Psoas muscle (tissue), 8 donors: ENCODE data around the gene CCDC86. TPM values are rescaled to one million over a fixed set of nuclear protein-coding genes. Genes with fewer than 3 reads are reported as not detected.
A peak's percentile ranks its signal among the peaks of the same experiment; 100 is the strongest.

Experiments used
- ATAC-seq, 4 donors: fragments of 200-7000 bp; cut with Tn5 transposase; one replicate each; pipeline ENCODE4 v1.9.1; 2020; ENCODE audit warnings: moderate library complexity in 3 of 4, mild to moderate bottlenecking in 2 of 4
- DNase-seq, 2 donors: peaks; one replicate each; pipeline ENCODE4 v3.0.0-alpha.2; 2020
- H3K27ac ChIP-seq: fragments of 200-600 bp; one replicate; pipeline ENCODE4 v1.8.0; 2022
- H3K27me3 ChIP-seq, 3 donors: fragments of 200-600 bp in 1 of 3; one replicate each; pipeline versions ENCODE4 v1.6.1 to v1.8.0; 2013 to 2022; ENCODE audit warnings: low read length in 2 of 3, mild to moderate bottlenecking in 2 of 3, moderate library complexity in 1 of 3; ENCODE audit not compliant: insufficient read depth in 3 of 3
- H3K36me3 ChIP-seq, 2 donors: fragments of 200-600 bp in 1 of 2; one replicate each; pipeline versions ENCODE4 v1.6.1 to v1.8.0; 2013 to 2022; ENCODE audit warnings: low read depth in 1 of 2, mild to moderate bottlenecking in 1 of 2, moderate library complexity in 1 of 2; ENCODE audit not compliant: insufficient read depth in 1 of 2
- H3K4me1 ChIP-seq: fragments of 200-600 bp; one replicate; pipeline ENCODE4 v1.8.0; 2022
- H3K4me3 ChIP-seq: fragments of 200-600 bp; one replicate; pipeline ENCODE4 v1.8.0; 2022; ENCODE audit warnings: mild to moderate bottlenecking
- H3K9me3 ChIP-seq: fragments of 200-600 bp; one replicate; pipeline ENCODE4 v1.8.0; 2022
- CTCF ChIP-seq: fragments of 200-600 bp; IDR thresholded peaks from one replicate; pipeline ENCODE4 v1.8.0; 2022; ENCODE audit warnings: antibody characterized with exemption
- WGBS, 3 donors: extraction: QIAGEN DNeasy Blood & Tissue Kit; methylation state at CpG; one replicate each; pipeline versions ENCODE4 v1.1.6 to v1.1.7; 2013; 5-methylcytosine and 5-hydroxymethylcytosine counted together
- intact Hi-C, 2 donors: fragments of 100-400 bp; cut with DNase I; formaldehyde crosslinking; loops; one replicate each; pipeline versions ENCODE4 v1.11.0 to v1.14.2; 2022
- polyA plus RNA-seq, 3 donors: library from polyadenylated mRNA; stranded (reverse); fragments of 200-250 nt; gene quantifications; one replicate each; pipeline ENCODE4 v1.2.3, GENCODE V29; 2013
- total RNA-seq, 4 donors: library from RNA; stranded (reverse); fragmentation: NEBNext Ultra II Directional in 2 of 4; extraction: Animal tissue kit (Norgen Biotek cat#: 25700) in 2 of 4; gene quantifications; one replicate each; pipeline versions ENCODE4 v1.2.1 to v1.2.4, GENCODE V29; 2021 to 2023
- donor health status: healthy with polysubstance abuse.
- donor health status: DM: no; HTN: no; CAD: no; lungs with moderate emphysema.
- donor health status: Bipolar disorder and iron deficiency.
- donor health status: healthy.
- donor health status: DM: yes; HTN: yes; CAD: no.
- donor health status: DM: no; HTN: no; CAD: no.
- donor health status: DM: no; HTN: no; CAD: no.
- donor health status: DM: yes; HTN: yes; CAD: no.

Gene CCDC86
- total and polyA plus RNA-seq, 7 donors: 24.8 to 55.4 (median 36.2) TPM

DNA sequence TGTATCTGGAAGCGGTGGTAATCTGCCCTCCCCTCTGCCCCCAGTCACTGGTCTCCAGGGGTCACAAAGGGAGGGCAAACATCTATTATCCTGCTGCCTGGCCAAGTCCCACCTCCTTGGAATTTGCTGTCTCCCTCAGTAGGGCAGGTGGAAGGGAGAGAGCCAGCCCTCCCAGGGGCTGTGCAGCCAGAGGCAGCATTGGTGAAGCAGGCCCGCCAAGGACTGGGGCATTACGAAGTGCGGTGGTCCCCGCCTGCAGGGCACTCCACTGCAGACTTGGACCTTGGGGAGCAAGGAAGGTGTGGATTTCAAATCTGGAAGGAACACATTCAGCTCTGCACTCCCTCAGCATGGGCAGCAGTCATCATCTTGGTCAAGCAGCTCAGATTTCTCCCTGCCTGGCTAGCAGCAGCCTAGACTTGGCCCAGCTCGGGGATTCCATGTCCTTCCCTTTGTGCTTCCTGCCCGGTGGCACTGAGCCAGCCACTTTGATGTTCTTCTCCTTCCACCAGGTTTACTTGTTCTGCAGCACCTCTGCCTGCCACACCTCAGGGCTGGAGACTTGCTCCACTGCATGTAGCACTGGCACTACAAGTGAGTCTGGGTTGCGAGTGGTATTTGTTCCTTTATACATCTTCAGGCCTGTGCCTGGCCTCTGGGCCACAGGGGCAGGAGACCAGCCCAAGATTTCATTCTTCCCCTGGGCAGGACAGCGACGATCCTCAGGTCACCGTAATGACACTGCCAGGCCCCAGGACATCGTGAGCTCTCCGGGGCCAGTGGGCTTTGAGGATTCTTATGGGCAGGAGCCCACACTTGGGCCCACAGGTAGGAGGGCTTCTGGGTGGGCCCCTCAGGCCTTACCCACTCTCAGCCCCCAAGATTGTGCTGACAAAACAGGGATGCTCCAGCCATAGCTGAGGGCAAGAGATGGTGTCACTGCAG is 32.8 kb downstream of the CCDC86 start:
- ATAC-seq (peak; percentile 30 to 51 (median 40)), DNase-seq (peak in 1 of 2 donors; percentile 49)
- H3K27me3 ChIP-seq: no peaks in the 10 kb centered on the region
- H3K4me1 ChIP-seq: peaks cover 63% of the 10 kb centered on the region
- no peak overlapping the region for H3K4me3 ChIP-seq
- WGBS, 3 donors: 58 to 81% (median 64%) methylated on average over 13 of the region's 13 CpGs
- intact Hi-C loops: no loop called here
- no peaks in the 10 kb centered on the region for H3K9me3 ChIP-seq
- no peak overlapping the region for H3K27ac ChIP-seq
- no peak for TF ChIP-seq CTCF
- H3K36me3 ChIP-seq: no peaks in the 10 kb centered on the region

DNA sequence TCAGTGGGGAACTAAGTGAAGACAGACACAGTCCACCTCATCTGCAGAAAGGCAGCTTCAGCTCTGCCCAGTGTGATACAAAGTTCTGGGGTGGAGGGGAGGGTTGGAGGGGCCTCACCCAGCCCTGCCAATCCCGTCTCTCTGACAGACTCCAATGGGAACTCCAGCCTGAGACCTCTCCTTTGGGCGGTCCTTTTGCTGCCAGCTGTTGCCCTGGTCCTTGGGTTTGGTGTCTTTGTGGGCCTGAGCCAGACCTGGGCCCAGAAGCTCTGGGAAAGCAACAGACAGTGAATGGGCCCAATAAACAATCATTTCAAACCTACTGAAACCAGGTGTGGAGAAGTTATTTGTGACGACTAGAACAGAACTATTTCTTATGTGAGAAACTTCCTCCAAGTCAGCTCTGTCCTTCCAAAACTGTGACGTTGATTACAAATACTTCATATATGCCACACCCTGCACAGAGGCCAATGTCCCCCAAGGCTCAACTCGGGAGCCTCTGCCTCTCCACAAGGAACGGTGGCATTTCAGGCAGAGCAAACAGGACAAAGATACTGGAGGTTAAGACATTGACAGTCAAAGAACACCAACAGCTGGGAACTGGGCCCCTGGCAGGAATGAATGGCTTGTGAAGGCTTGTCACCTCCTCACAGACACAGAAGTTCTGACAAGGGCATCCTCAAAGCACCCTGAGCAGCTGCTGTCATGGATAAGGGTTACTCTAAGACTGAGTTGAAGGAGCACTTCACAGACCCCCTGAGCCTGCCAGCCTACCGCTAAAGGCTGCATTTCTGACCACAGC is 33.7 kb downstream of the CCDC86 start:
- Histone ChIP-seq H3K4me3 (no peak overlapping the region), H3K9me3 (no peaks in the 10 kb centered on the region), H3K27me3 (no peaks in the 10 kb centered on the region), H3K27ac (no peak overlapping the region), H3K36me3 (no peaks in the 10 kb centered on the region), H3K4me1 (peaks cover 59% of the 10 kb centered on the region)
- no peak for TF ChIP-seq CTCF
- 59 to 65% (median 64%) methylated on average over 7 of the region's 7 CpGs for WGBS, 3 donors
- DNase-seq (peak in 1 of 2 donors; percentile 25), ATAC-seq (no peak)
- intact Hi-C loops: no loop called here

- Histone ChIP-seq H3K36me3 (peaks cover 0 to 5% of the 10 kb centered on the region in 2 donors), H3K9me3 (no peaks in the 10 kb centered on the region), H3K4me3 (no peak overlapping the region), H3K27ac (no peak overlapping the region), H3K4me1 (peaks cover 58% of the 10 kb centered on the region), H3K27me3 (no peaks in the 10 kb centered on the region)
- ATAC-seq (no peak), DNase-seq (peak in 1 of 2 donors; percentile 42)
- 77 to 94% (median 82%) methylated on average over 2 of the region's 2 CpGs for WGBS, 3 donors
- TF ChIP-seq CTCF: no peak
- intact Hi-C loops: no loop called here
These were observed 34.2 kb downstream of the CCDC86 start for GRCh38 chr11:60876168-60876485.

GRCh38 chr11:60878245-60879101 is 36.6 kb downstream of the CCDC86 start:
- DNase-seq (no peak), ATAC-seq (peak; percentile 32 to 59 (median 44))
- WGBS, 3 donors: 33 to 41% (median 33%) methylated on average over 5 of the region's 5 CpGs
- H3K36me3 ChIP-seq: peaks cover 0 to 19% of the 10 kb centered on the region in 2 donors
- no peaks in the 10 kb centered on the region for H3K27me3 ChIP-seq
- TF ChIP-seq CTCF: no peak
- H3K27ac ChIP-seq: peak overlapping the region; percentile 33
- intact Hi-C loops: no loop called here
- H3K9me3 ChIP-seq: no peaks in the 10 kb centered on the region
- H3K4me1 ChIP-seq: peaks cover 44% of the 10 kb centered on the region
- no peak overlapping the region for H3K4me3 ChIP-seq
